ENCODE data around the gene ZNF362. TPM values are rescaled to one million over a fixed set of nuclear protein-coding genes. Genes with fewer than 3 reads are reported as not detected.

ZNF362 gene
- total and polyA plus RNA-seq, 2 of the 13 experiments (the other 11 are each of a cell fraction or from before 2014, with no cell fraction given), result 8.3 to 14.2 TPM

- TF ChIP-seq ZNF768 (CRISPR knock-in tag; IDR thresholded peaks at IDR 0.05) (no peak), NKX3-1 (CRISPR knock-in tag; IDR thresholded peaks at IDR 0.05) (0 out of 2 replicates have a peak, but pooled peaks have one; percentile 50), HHEX (CRISPR knock-in tag; IDR thresholded peaks at IDR 0.05) (peak; percentile 54), ARID3A (IDR thresholded peaks at IDR 0.05; ENCODE audit: low read depth, low read length) (peak; percentile 84), GATAD2A (CRISPR knock-in tag; IDR thresholded peaks at IDR 0.05) (peak; percentile 67), PHF21A (CRISPR knock-in tag; IDR thresholded peaks at IDR 0.05) (peak; percentile 32; the same call in 1 of the 2 replicates), TBX3 (IDR thresholded peaks at IDR 0.05; ENCODE audit: borderline replicate concordance) (peak; percentile 48; the same call in 1 of the 2 replicates), AGO2 (optimal IDR thresholded peaks at IDR 0.05; ENCODE audit: low read depth, low read length) (peak; percentile 24), ZNF3 (CRISPR knock-in tag; IDR thresholded peaks at IDR 0.05) (no peak), FIP1L1 (IDR thresholded peaks at IDR 0.05; ENCODE audit: borderline replicate concordance, insufficient read depth, low read depth, low read length) (no peak), HMG20A (CRISPR knock-in tag; IDR thresholded peaks at IDR 0.05; ENCODE audit: borderline replicate concordance) (peak; percentile 48; the same call in 1 of the 2 replicates), ZNF788 (CRISPR knock-in tag; IDR thresholded peaks at IDR 0.05; ENCODE audit: borderline replicate concordance) (peak; percentile 17; the same call in 1 of the 2 replicates), AKNA (CRISPR knock-in tag; IDR thresholded peaks at IDR 0.05; ENCODE audit: borderline replicate concordance) (no peak), ZNF724P (CRISPR knock-in tag; IDR thresholded peaks at IDR 0.05; ENCODE audit: borderline replicate concordance) (no peak), ZNF18 (CRISPR knock-in tag; IDR thresholded peaks at IDR 0.05; ENCODE audit: insufficient replicate concordance) (no peak)
Observed at GRCh38 chr1:33256471-33257206, at the start of gene ZNF362 (continued).

Measured in HepG2 (cell line).